IMR-90 (cell line): ENCODE measurements around the gene PIP4K2A. TPM values are rescaled to one million over a fixed set of nuclear protein-coding genes. Genes with fewer than 3 reads are reported as not detected.

Experiments
- ATAC-seq: fragments of 200-7000 bp; cut with Tn5 transposase; 2 replicates; pipeline ENCODE4 v1.9.1; 2020; ENCODE audit warnings: low read depth, mild to moderate bottlenecking, moderate library complexity
- BruUV-seq: library from RNA; stranded (reverse); fragments of 400-500 nt; replicated peaks from 2 replicates; lab custom pipeline; 2021; lab: Mats Ljungman, UMichigan
- CTCF ChIA-PET: fragments of 300-600 bp; formaldehyde crosslinking; extraction: SDS; loops from one replicate; lab custom pipeline; 2021; ENCODE audit warnings: antibody characterized with exemption; lab: Yijun Ruan, JAX
- POLR2A ChIA-PET: fragments of 300-600 bp; sonication (Branson Sonifier 250); formaldehyde crosslinking; loops from one replicate; lab custom pipeline; 2022; ENCODE audit warnings: antibody characterized with exemption; ENCODE audit not compliant: unreplicated experiment; lab: Charles Lee
- DNase-seq: peaks from one replicate; pipeline ENCODE4 v3.0.0; 2013
- H2AFZ ChIP-seq: replicated peaks from 2 replicates; pipeline ENCODE3; 2013; ENCODE audit warnings: low read length, mild to moderate bottlenecking; ENCODE audit not compliant: poor library complexity
- H2AK5ac ChIP-seq: 2 replicates; pipeline ENCODE4 v1.6.1; 2013; ENCODE audit warnings: low read depth, low read length, inconsistent platforms
- H2AK9ac ChIP-seq: replicated peaks from 2 replicates; pipeline ENCODE3; 2013; ENCODE audit warnings: mild to moderate bottlenecking, low read depth, low read length, moderate library complexity; ENCODE audit not compliant: poor library complexity
- H2BK120ac ChIP-seq: 2 replicates; pipeline ENCODE4 v1.6.1; 2013; ENCODE audit warnings: low read depth, low read length, inconsistent platforms
- H2BK15ac ChIP-seq: 3 replicates; pipeline ENCODE4 v1.6.1; 2013; ENCODE audit warnings: low read depth, low read length, inconsistent platforms
- H2BK20ac ChIP-seq: 2 replicates; pipeline ENCODE4 v1.6.1; 2013; ENCODE audit warnings: low read depth, mild to moderate bottlenecking, inconsistent platforms, low read length, moderate library complexity
- H2BK5ac ChIP-seq: 2 replicates; pipeline ENCODE4 v1.6.1; 2013; ENCODE audit warnings: mild to moderate bottlenecking, low read depth, low read length, inconsistent platforms; ENCODE audit not compliant: poor library complexity, severe bottlenecking
- H3K14ac ChIP-seq: replicated peaks from 2 replicates; pipeline ENCODE4 v1.6.1; 2013; ENCODE audit warnings: low read depth, low read length, inconsistent platforms
- H3K18ac ChIP-seq: 2 replicates; pipeline ENCODE4 v1.6.1; 2013; ENCODE audit warnings: low read depth, low read length, control low read depth
- H3K23ac ChIP-seq: 2 replicates; pipeline ENCODE4 v1.6.1; 2013; ENCODE audit warnings: low read depth, low read length, inconsistent platforms
- H3K27ac ChIP-seq: 2 replicates; pipeline ENCODE4 v1.5.1; 2013; ENCODE audit warnings: mild to moderate bottlenecking, control low read depth, low read length; ENCODE audit not compliant: insufficient read depth
- H3K27me3 ChIP-seq: 2 replicates; pipeline ENCODE4 v1.6.1; 2013; ENCODE audit warnings: low read length; ENCODE audit not compliant: control insufficient read depth, insufficient read depth
- H3K36me3 ChIP-seq: 2 replicates; pipeline ENCODE4 v1.6.1; 2013; ENCODE audit warnings: low read length, mixed read lengths; ENCODE audit not compliant: control insufficient read depth, insufficient read depth
- H3K4ac ChIP-seq: 2 replicates; pipeline ENCODE4 v1.6.1; 2013; ENCODE audit warnings: low read depth, low read length, inconsistent platforms
- H3K4me1 ChIP-seq: 2 replicates; pipeline ENCODE4 v1.6.1; 2013; ENCODE audit warnings: low read length, mixed read lengths; ENCODE audit not compliant: control insufficient read depth, insufficient read depth
- H3K4me2 ChIP-seq: 2 replicates; pipeline ENCODE4 v1.6.1; 2013; ENCODE audit warnings: low read depth, mild to moderate bottlenecking, control low read depth, low read length, moderate library complexity
- H3K4me3 ChIP-seq: 2 replicates; pipeline ENCODE4 v1.5.1; 2013; ENCODE audit warnings: low read depth, mild to moderate bottlenecking, control low read depth, low read length, moderate library complexity; ENCODE audit not compliant: insufficient read depth
- H3K56ac ChIP-seq: 2 replicates; pipeline ENCODE4 v1.6.1; 2013; ENCODE audit warnings: low read length, inconsistent platforms; ENCODE audit not compliant: insufficient read depth; ENCODE audit errors: extremely low read depth
- H3K79me1 ChIP-seq, 2 experiments: 2 replicates each; pipeline ENCODE4 v1.6.1; 2013; ENCODE audit warnings: low read length in 2 of 2, inconsistent platforms in 1 of 2, low read depth in 1 of 2
- H3K9ac ChIP-seq: 2 replicates; pipeline ENCODE4 v1.6.1; 2013; ENCODE audit warnings: low read depth, low read length, control low read depth
- H3K9me1 ChIP-seq: 2 replicates; pipeline ENCODE4 v1.6.1; 2013; ENCODE audit warnings: low read length, inconsistent platforms; ENCODE audit not compliant: insufficient read depth
- H3K9me3 ChIP-seq: 2 replicates; pipeline ENCODE4 v1.6.1; 2013; ENCODE audit warnings: low read length; ENCODE audit not compliant: control insufficient read depth, insufficient read depth
- H4K20me1 ChIP-seq: 2 replicates; pipeline ENCODE4 v1.6.1; 2013; ENCODE audit warnings: low read length, inconsistent platforms; ENCODE audit not compliant: insufficient read depth
- H4K5ac ChIP-seq: 2 replicates; pipeline ENCODE4 v1.6.1; 2013; ENCODE audit warnings: mild to moderate bottlenecking, low read depth, low read length, control low read depth
- H4K8ac ChIP-seq, 2 experiments: 2 replicates each; pipeline ENCODE4 v1.6.1; 2013; ENCODE audit warnings: low read depth in 2 of 2, low read length in 2 of 2, control low read depth in 1 of 2, inconsistent platforms in 1 of 2
- H4K91ac ChIP-seq: 2 replicates; pipeline ENCODE4 v1.6.1; 2013; ENCODE audit warnings: low read depth, low read length, inconsistent platforms; ENCODE audit not compliant: insufficient read depth
- BHLHE40 ChIP-seq: fragments of 150-350 bp; IDR thresholded peaks from 2 replicates; pipeline ENCODE4 v1.6.1; 2016; ENCODE audit warnings: mild to moderate bottlenecking, low read depth, low read length
- CEBPB ChIP-seq: IDR thresholded peaks from 2 replicates; pipeline ENCODE4 v1.6.1; 2012; ENCODE audit warnings: low read depth, low read length, improper control_type of control experiment
- CHD1 ChIP-seq: IDR thresholded peaks from 2 replicates; pipeline ENCODE4 v1.6.1; 2012; ENCODE audit warnings: low read depth, low read length, improper control_type of control experiment
- CTCF ChIP-seq: conservative IDR thresholded peaks from 2 replicates; pipeline ENCODE4 v1.5.1; 2012; ENCODE audit warnings: mild to moderate bottlenecking, low read depth, low read length, improper control_type of control experiment
- ELK1 ChIP-seq: fragments of 150-350 bp; IDR thresholded peaks from 2 replicates; pipeline ENCODE4 v1.6.1; 2016; ENCODE audit warnings: low read depth, mild to moderate bottlenecking, low read length, moderate library complexity, borderline replicate concordance
- FOS ChIP-seq: fragments of 150-350 bp; IDR thresholded peaks from 2 replicates; pipeline ENCODE4 v1.6.1; 2016; ENCODE audit warnings: low read depth, low read length
- MAFK ChIP-seq: IDR thresholded peaks from 2 replicates; pipeline ENCODE4 v1.6.1; 2012; ENCODE audit warnings: low read depth, low read length, improper control_type of control experiment
- MAZ ChIP-seq: IDR thresholded peaks from 2 replicates; pipeline ENCODE4 v1.6.1; 2012; ENCODE audit warnings: low read depth, mild to moderate bottlenecking, low read length, improper control_type of control experiment, moderate library complexity, borderline replicate concordance
- MXI1 ChIP-seq: IDR thresholded peaks from 2 replicates; pipeline ENCODE4 v1.6.1; 2012; ENCODE audit warnings: low read depth, mild to moderate bottlenecking, low read length, moderate library complexity, borderline replicate concordance
- NFE2L2 ChIP-seq: fragments of 150-350 bp; IDR thresholded peaks from 2 replicates; pipeline ENCODE4 v1.6.1; 2016; ENCODE audit warnings: low read depth, mild to moderate bottlenecking, low read length
- POLR2A ChIP-seq: IDR thresholded peaks from 2 replicates; pipeline ENCODE4 v1.6.1; 2012; ENCODE audit warnings: mild to moderate bottlenecking, low read depth, low read length
- RAD21 ChIP-seq: IDR thresholded peaks from 2 replicates; pipeline ENCODE4 v1.6.1; 2012; ENCODE audit warnings: low read length, improper control_type of control experiment
- RCOR1 ChIP-seq: IDR thresholded peaks from 2 replicates; pipeline ENCODE4 v1.6.1; 2012; ENCODE audit warnings: mild to moderate bottlenecking, low read length, improper control_type of control experiment; ENCODE audit not compliant: insufficient replicate concordance
- RFX5 ChIP-seq: IDR thresholded peaks from 2 replicates; pipeline ENCODE4 v1.8.0; 2012; ENCODE audit warnings: low read depth, mild to moderate bottlenecking, low read length, moderate library complexity
- SMC3 ChIP-seq: fragments of 150-350 bp; IDR thresholded peaks from 2 replicates; pipeline ENCODE4 v1.6.1; 2016; ENCODE audit warnings: low read depth, mild to moderate bottlenecking, antibody characterized with exemption, low read length, moderate library complexity
- USF2 ChIP-seq: fragments of 150-350 bp; IDR thresholded peaks from 2 replicates; pipeline ENCODE4 v1.6.1; 2017; ENCODE audit warnings: mild to moderate bottlenecking, antibody characterized with exemption, low read length, low read depth
- WGBS, 2 experiments: methylation state at CpG; one replicate each; pipeline versions ENCODE4 v1.1.5 to v1.1.7; 2013; ENCODE audit warnings: missing lambda C conversion rate in 2 of 2; ENCODE audit not compliant: insufficient read length in 1 of 2; ENCODE audit errors: extremely low coverage in 2 of 2; 5-methylcytosine and 5-hydroxymethylcytosine counted together
- dilution Hi-C: fragments of 300-500 bp; cut with HindIII; formaldehyde crosslinking; loops from one replicate; pipeline ENCODE4 v1.14.3; 2018; ENCODE audit warnings: low sequenced_read_pairs; ENCODE audit not compliant: unreplicated experiment
- in situ Hi-C: fragments of 300-500 bp; cut with MboI; formaldehyde crosslinking; loops from 3 replicates; pipeline ENCODE4 v1.14.3; 2019; ENCODE audit warnings: low sequenced_read_pairs, inconsistent platforms, mixed read lengths
- intact Hi-C: fragments of 100-400 bp; cut with micrococcal nuclease; formaldehyde crosslinking; loops from 2 replicates; pipeline ENCODE4 v1.10.0; 2022
- polyA plus RNA-seq, 3 experiments: library from polyadenylated mRNA; depleted of rRNA; stranded (reverse); fragments of >200 nt; gene quantifications; 2 replicates each; pipeline ENCODE4 v1.2.3, GENCODE V29; 2012; ENCODE audit warnings: low replicate concordance in 1 of 3
- total RNA-seq: library from RNA; depleted of rRNA; stranded (reverse); fragments of >200 nt; gene quantifications from 2 replicates; pipeline ENCODE4 v1.2.3, GENCODE V29; 2012

PIP4K2A gene
- total and polyA plus RNA-seq, 2 of the 4 experiments (the other 2 are of a cell fraction), result 9.8 to 18.1 TPM

DNA sequence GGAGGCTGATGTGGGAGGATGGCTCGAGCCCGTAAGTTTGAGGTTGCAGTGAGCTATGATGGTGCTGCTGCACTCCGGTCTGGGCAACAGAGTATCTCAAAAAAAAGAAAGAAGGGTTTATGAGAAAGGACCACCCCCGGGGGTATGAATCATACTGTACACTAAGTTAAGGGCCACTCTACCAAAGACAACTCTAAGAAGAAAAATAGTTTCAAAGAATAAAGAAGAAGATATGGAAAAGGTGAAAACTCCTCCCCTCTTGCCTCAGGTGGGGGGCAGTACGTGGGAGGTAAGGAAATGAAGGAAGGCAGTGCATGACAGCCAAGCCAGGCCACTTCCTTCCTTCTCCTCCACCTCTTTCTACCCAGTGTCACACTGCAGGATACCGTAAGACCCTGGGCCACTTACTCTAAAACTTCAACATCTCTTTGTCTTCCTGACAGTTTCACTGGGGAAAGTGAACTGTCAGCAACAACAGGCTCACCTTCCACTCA is 61.3 kb downstream of the PIP4K2A start:
- in situ Hi-C loops, result no loop called here
- Histone ChIP-seq H3K23ac (no peak overlapping the region), H4K91ac (no peak overlapping the region), H2BK120ac (no peak overlapping the region; the same call in 1 of the 2 replicates), H2AK5ac (peak overlapping the region; percentile 86; the same call in 1 of the 2 replicates), H3K27ac (no peak overlapping the region), H3K4me1 (peaks cover 11% of the 10 kb centered on the region), H3K4me2 (no peak overlapping the region), H4K5ac (no peak overlapping the region), H3K9ac (no peak overlapping the region), H3K36me3 (no peaks in the 10 kb centered on the region), H4K8ac (no peak overlapping the region), H2BK15ac (no peak overlapping the region), H3K4ac (no peak overlapping the region), H3K9me1 (peaks cover 19% of the 10 kb centered on the region), H3K27me3 (no peaks in the 10 kb centered on the region), H3K18ac (no peak overlapping the region), H2AK9ac (no peak overlapping the region), H2BK20ac (no peak overlapping the region), H3K4me3 (no peak overlapping the region), H3K79me1 (peaks cover 35 to 63% of the 10 kb centered on the region in 2 experiments), H4K20me1 (no peaks in the 10 kb centered on the region; the same call in 1 of the 2 replicates), H3K56ac (no peak overlapping the region), H2AFZ (no peak overlapping the region), H3K9me3 (no peaks in the 10 kb centered on the region), H3K14ac (0 out of 2 replicates have a peak overlapping the region, but pooled peaks have one; percentile 3), H2BK5ac (no peak overlapping the region)
- no peak for TF ChIP-seq MAZ
- TF ChIP-seq SMC3, result no peak
- no peak for TF ChIP-seq NFE2L2
- TF ChIP-seq RCOR1, result no peak
- no peak for TF ChIP-seq FOS
- no peak for TF ChIP-seq RAD21
- no peak for TF ChIP-seq BHLHE40
- no peak for TF ChIP-seq CHD1
- TF ChIP-seq POLR2A, result no peak
- TF ChIP-seq MAFK, result no peak
- no peak for TF ChIP-seq CEBPB
- TF ChIP-seq ELK1, result no peak
- TF ChIP-seq CTCF, result no peak
- TF ChIP-seq MXI1, result no peak
- TF ChIP-seq USF2, result no peak
- no peak for TF ChIP-seq RFX5
- dilution Hi-C loops, result no loop called here
- intact Hi-C loops, result no loop called here
- CTCF ChIA-PET, result interaction anchor here (0.9 kb wide), 1 partner anchor 27 kb away, joined by 3 read pairs; no protein-coding TSS in a partner anchor
- no CpG with 5 or more reads among the region's 6 CpGs for WGBS, 2 experiments
- DNase-seq, result no peak
- POLR2A ChIA-PET, result no interaction called here
- ATAC-seq, result no peak
- BruUV-seq, result no TSS peak
